ENCODE results near the gene JPH2.

Gene JPH2

DNA sequence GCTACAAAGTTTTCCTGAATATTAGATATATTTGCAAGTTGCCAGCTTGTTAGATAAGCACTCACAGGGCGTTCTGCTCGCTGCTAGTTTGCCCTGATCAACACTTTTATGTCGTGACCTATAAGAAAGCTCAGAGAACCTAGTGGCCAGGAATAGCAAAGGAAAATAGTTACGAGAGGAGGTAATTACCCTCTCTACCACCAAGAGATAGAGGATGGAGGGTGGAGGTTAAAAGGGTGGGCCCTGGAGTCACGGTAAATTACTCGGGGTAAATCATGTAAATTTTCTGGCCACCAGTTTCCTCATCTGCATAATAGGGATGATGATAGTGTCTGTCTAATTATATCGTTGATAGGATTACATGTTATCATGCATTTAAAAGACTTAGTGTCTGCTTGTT is 87.2 kb downstream of the JPH2 start:
- Histone ChIP-seq H3K4me3 (no peak overlapping the region), H3K27ac (no peak overlapping the region)
- TF ChIP-seq, protein P1, sequence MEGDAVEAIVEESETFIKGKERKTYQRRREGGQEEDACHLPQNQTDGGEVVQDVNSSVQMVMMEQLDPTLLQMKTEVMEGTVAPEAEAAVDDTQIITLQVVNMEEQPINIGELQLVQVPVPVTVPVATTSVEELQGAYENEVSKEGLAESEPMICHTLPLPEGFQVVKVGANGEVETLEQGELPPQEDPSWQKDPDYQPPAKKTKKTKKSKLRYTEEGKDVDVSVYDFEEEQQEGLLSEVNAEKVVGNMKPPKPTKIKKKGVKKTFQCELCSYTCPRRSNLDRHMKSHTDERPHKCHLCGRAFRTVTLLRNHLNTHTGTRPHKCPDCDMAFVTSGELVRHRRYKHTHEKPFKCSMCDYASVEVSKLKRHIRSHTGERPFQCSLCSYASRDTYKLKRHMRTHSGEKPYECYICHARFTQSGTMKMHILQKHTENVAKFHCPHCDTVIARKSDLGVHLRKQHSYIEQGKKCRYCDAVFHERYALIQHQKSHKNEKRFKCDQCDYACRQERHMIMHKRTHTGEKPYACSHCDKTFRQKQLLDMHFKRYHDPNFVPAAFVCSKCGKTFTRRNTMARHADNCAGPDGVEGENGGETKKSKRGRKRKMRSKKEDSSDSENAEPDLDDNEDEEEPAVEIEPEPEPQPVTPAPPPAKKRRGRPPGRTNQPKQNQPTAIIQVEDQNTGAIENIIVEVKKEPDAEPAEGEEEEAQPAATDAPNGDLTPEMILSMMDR (IDR thresholded peaks at IDR 0.05), result no peak
- no peak for DNase-seq (ENCODE audit: low spot score)

DNA sequence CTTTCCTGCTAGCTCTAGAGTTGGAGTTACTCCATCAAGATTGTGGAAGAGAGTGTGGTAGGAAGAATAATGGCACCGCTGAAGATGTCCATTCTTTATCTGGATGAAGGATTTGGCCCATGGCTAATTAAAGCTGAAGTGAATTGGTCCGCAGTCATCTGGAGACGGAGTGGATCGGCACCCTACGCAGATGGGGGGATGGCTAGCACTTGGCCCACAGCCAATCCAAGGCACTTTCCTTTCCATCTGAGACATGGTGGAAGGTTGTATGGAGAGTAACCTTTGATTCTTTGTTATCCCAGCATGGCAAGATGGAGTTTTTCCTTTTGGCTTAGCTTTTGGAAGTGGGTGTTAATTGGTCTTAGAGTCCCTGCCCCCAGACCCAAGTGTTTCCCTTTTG is 88.3 kb downstream of the JPH2 start:
- TF ChIP-seq, protein P1 (IDR thresholded peaks at IDR 0.05), result no peak
- H3K4me3 ChIP-seq, result no peak overlapping the region
- no peak overlapping the region for H3K27ac ChIP-seq
- no peak for DNase-seq (ENCODE audit: low spot score)

DNA sequence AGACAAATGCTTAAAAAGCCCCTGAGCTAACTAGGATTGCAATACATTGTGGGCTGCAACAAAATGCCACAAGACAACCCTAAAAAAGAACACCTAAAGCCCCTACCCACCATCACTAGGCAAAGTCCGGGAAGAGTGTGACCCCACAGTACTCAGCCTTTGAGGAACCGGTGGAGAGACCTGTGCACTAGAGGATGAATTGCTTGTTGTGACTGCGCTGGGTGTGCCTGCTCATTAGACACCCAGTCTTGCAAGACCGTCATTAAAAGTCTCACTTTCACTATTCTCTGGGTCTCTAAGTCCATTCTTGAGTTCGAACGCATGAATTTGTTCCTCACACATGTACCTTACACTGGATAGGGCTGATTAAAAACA is 88.7 kb downstream of the JPH2 start:
- Histone ChIP-seq H3K4me3 (no peak overlapping the region), H3K27ac (no peak overlapping the region)
- TF ChIP-seq, protein P1 (IDR thresholded peaks at IDR 0.05), result no peak
- no peak for DNase-seq (ENCODE audit: low spot score)

DNA sequence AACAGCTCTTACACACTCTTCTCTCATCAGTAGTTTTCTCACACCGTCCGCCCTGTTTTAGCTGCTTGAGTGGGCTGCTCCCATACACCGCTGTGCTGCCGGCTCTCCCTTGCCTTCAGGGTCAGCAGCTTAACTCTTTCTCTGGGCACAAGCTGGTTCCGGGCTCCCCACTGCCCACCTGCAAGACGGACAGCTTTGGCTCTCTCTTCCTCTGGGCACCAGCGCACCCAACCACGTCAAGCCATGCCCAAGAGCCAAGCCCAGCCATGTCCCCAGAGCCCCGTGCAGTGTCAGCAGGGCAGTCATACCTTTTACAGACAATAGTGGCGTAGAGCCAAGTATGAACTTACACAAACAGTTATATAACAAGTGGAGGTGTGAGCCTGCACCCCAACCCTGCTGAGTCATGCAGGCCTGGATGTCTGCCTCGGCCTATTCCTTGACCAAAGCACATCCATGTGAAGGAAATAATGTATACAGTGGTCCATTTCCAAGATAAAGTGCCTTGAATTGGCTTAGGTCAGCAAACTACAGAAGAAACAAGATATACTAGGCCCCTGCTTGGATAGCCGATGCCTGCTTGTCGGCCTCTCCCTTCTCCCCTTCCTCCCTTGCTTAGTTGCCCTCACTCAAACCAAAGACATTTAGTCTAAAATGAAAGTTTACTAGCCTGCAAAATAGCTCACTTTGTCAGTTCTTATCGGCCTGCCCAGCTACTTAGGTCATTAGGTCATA is 89.3 kb downstream of the JPH2 start:
- H3K27ac ChIP-seq, result no peak overlapping the region

DNA sequence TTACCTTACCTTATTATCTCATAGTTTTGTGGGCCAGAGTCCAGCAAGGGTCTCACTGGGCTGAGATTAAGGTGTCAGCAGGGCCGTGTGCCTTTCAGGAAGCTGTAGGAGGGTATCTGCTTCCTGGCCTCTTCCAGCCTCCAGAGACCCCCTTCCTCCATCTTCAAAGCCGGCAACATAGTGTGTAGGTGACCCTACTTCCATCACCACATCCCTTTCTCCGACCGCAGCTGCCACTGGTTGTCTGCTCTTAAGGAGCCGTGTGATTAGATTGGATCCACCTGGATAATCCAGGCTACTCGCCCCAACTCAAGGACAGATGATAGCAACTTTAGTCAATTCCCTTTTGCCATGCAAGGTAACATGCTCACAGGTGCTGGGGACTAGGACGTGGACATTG is 91.2 kb downstream of the JPH2 start:
- H3K27ac ChIP-seq, result no peak overlapping the region
- TF ChIP-seq, protein P1 (IDR thresholded peaks at IDR 0.05), result no peak
- no peak overlapping the region for H3K4me3 ChIP-seq
- no peak for DNase-seq (ENCODE audit: low spot score)

More for the DNA sequence above, 89.3 kb downstream of the JPH2 start:
- DNase-seq (ENCODE audit: low spot score), result no peak
- H3K4me3 ChIP-seq, result no peak overlapping the region
- TF ChIP-seq, protein P1 (IDR thresholded peaks at IDR 0.05), result no peak

DNA sequence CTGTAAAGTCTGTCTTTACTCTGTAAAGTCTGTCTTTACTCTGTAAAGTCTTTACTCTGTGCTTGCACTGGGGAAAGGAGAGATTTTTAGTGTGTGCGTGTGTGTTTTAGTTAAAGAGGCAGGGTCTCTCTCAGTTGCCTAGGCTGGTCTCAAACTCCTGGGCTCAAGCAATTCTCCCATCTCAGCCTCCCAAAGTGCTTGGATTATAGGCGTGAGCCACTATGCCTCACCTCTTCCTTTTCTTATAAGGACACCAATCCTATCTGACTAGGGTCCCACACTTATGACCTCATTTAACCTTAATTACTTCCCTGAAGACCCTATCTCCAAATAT is 93.8 kb downstream of the JPH2 start:
- TF ChIP-seq, protein P1 (IDR thresholded peaks at IDR 0.05), result no peak
- no peak for DNase-seq (ENCODE audit: low spot score)
- Histone ChIP-seq H3K4me3 (no peak overlapping the region), H3K27ac (no peak overlapping the region)

DNA sequence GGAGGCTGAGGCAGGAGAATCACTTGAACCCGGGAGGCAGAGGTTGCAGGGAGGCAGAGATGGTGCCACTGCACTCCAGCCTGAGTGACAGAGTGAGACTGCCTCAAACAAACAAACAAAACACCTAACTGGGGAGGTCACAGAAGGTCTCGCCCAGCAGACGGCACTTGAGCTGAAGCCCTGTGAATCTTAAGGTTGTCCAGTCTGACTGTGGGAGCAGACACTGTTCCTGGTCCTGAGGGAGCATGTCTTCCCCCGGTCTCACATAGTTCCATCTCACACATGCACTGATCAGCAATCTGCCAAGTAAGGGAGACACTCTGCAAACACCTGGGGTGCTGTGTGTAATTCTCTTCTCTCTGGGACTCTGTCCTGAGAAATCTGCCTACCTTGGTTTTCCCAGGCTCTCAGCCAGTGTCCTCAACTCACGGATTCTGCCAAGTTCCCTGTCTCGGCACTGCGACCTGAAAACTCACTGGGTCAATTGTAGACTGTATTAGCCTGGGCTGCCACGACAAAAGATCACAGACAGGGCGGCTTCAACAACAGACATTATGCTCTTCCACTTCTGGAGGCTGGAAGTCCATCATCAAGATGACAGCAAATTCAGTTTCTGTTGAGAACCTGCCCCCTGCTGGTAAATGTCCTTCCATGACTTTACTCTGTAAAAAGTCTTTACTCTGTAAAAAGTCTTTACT is 94.3 kb downstream of the JPH2 start:
- TF ChIP-seq, protein P1 (IDR thresholded peaks at IDR 0.05), result no peak
- no peak overlapping the region for H3K4me3 ChIP-seq
- H3K27ac ChIP-seq, result no peak overlapping the region
- DNase-seq (ENCODE audit: low spot score), result no peak

Measured in coronary artery (tissue), 2 donors.